ENCODE data around the gene KANSL1. TPM values are rescaled to one million over a fixed set of nuclear protein-coding genes. Genes with fewer than 3 reads are reported as not detected.

The KANSL1 gene
- total and polyA plus RNA-seq, 2 experiments from 2014 or later = 49.0 to 206 TPM

- H3K27me3 ChIP-seq (ENCODE audit: insufficient read depth) = no peaks in the 10 kb centered on the region
- DNase-seq (ENCODE audit: low spot score) (no peak), ATAC-seq (no peak)
- no peak for TF ChIP-seq POLR2AphosphoS5 (IDR thresholded peaks at IDR 0.05; ENCODE audit: low read depth)
- no peak for TF ChIP-seq STAT1 (IDR thresholded peaks at IDR 0.05; ENCODE audit: unreplicated experiment)
- TF ChIP-seq ETS1 (IDR thresholded peaks at IDR 0.05) = no peak
- TF ChIP-seq EZH2 (IDR thresholded peaks at IDR 0.05; ENCODE audit: low read depth, unreplicated experiment) = no peak
- no peak for TF ChIP-seq CTCF (conservative IDR thresholded peaks at IDR 0.05; ENCODE audit: low read depth in 2 of 2)
- no peak for TF ChIP-seq CREB1 (CRISPR knock-in tag; IDR thresholded peaks at IDR 0.05; ENCODE audit: low read depth)
- TF ChIP-seq ZNF114 (CRISPR knock-in tag; IDR thresholded peaks at IDR 0.05) = no peak
- no peak for TF ChIP-seq NANOG (IDR thresholded peaks at IDR 0.05; ENCODE audit: borderline replicate concordance)
- no peak for TF ChIP-seq JUNB (IDR thresholded peaks at IDR 0.05; ENCODE audit: unreplicated experiment)
- Mint-ChIP-seq H3K4me1 (peaks cover 66% of the 10 kb centered on the region), H3K9me3 (no peaks in the 10 kb centered on the region), H3K36me3 (ENCODE audit: low read depth) (no peaks in the 10 kb centered on the region), H3K27ac (no peak overlapping the region), H3K4me3 (no peak overlapping the region), H3K27me3 (ENCODE audit: insufficient read depth, low read depth, poor library complexity) (no peaks in the 10 kb centered on the region)
- no peak overlapping the region for H3K4me2 ChIP-seq
- peaks cover 78% of the 10 kb centered on the region for H4K20me1 ChIP-seq (replicated peaks; ENCODE audit: insufficient read depth)
- H3K4me1 ChIP-seq (ENCODE audit: insufficient read depth) = peaks cover 77% of the 10 kb centered on the region
- 0 out of 2 replicates have a peak overlapping the region, but pooled peaks have one; percentile 16 for H3K27ac ChIP-seq (ENCODE audit: low read depth)
- no peak overlapping the region for H3K4me3 ChIP-seq
- H3K9me2 ChIP-seq (ENCODE audit: insufficient read depth) = no peaks in the 10 kb centered on the region
- no peak overlapping the region for H2AFZ ChIP-seq
- no peaks in the 10 kb centered on the region for H3F3A ChIP-seq (replicated peaks; ENCODE audit: low read depth)
- no peaks in the 10 kb centered on the region for H3K36me3 ChIP-seq (ENCODE audit: insufficient read depth)
- H3K79me2 ChIP-seq (replicated peaks; ENCODE audit: insufficient read depth) = peaks cover 99% of the 10 kb centered on the region
Observed at GRCh38 chr17:46121841-46122485, 71.3 kb downstream of the KANSL1 start.

- Mint-ChIP-seq H3K27ac (0 out of 2 replicates have a peak overlapping the region, but pooled peaks have one; percentile 2), H3K9me3 (no peaks in the 10 kb centered on the region), H3K27me3 (ENCODE audit: insufficient read depth, low read depth, poor library complexity) (no peaks in the 10 kb centered on the region), H3K4me3 (no peak overlapping the region), H3K36me3 (ENCODE audit: low read depth) (no peaks in the 10 kb centered on the region), H3K4me1 (peaks cover 62% of the 10 kb centered on the region)
- ATAC-seq (no peak), DNase-seq (ENCODE audit: low spot score) (no peak)
- Histone ChIP-seq H3K79me2 (replicated peaks; ENCODE audit: insufficient read depth) (peaks cover 99% of the 10 kb centered on the region), H3K9me2 (ENCODE audit: insufficient read depth) (no peaks in the 10 kb centered on the region), H3K4me3 (no peak overlapping the region), H4K20me1 (replicated peaks; ENCODE audit: insufficient read depth) (peaks cover 73% of the 10 kb centered on the region), H3K27ac (ENCODE audit: low read depth) (peak overlapping the region; percentile 61; the same call in 1 of the 2 replicates), H3K36me3 (ENCODE audit: insufficient read depth) (no peaks in the 10 kb centered on the region), H2AFZ (no peak overlapping the region), H3F3A (replicated peaks; ENCODE audit: low read depth) (no peaks in the 10 kb centered on the region), H3K4me1 (ENCODE audit: insufficient read depth) (peaks cover 77% of the 10 kb centered on the region), H3K27me3 (ENCODE audit: insufficient read depth) (no peaks in the 10 kb centered on the region), H3K4me2 (no peak overlapping the region)
- no peak for TF ChIP-seq CTCF (conservative IDR thresholded peaks at IDR 0.05; ENCODE audit: low read depth in 2 of 2)
- TF ChIP-seq JUNB (IDR thresholded peaks at IDR 0.05; ENCODE audit: unreplicated experiment) = no peak
- no peak for TF ChIP-seq NANOG (IDR thresholded peaks at IDR 0.05; ENCODE audit: borderline replicate concordance)
Observed at GRCh38 chr17:46121165-46121764, 72.0 kb downstream of the KANSL1 start.
